ENCODE results near the gene LRPPRC.

The LRPPRC gene

GRCh38 chr2:43838560-43839267, 157.1 kb downstream of the LRPPRC start, which contains the start of the genes ABCG5 and ABCG8:
ABCG5 (minus strand) TSS chr2:43838839; CDS start chr2:43838679, 160 bp downstream.
ABCG8 (plus strand) TSS chr2:43838971; CDS start chr2:43839054, 83 bp downstream.
- Histone ChIP-seq H3F3A (ENCODE audit: insufficient read depth) (no peaks in the 10 kb centered on the region), H3K27ac (ENCODE audit: low read depth, low read length) (no peak within 1 kb of the TSS), H3K9me3 (ENCODE audit: insufficient read depth, low read length) (no peaks in the 10 kb centered on the region), H4K20me1 (ENCODE audit: low read depth, low read length) (no peaks in the 10 kb centered on the region), H3K9ac (ENCODE audit: low read length) (no peak within 1 kb of the TSS), H3K27me3 (ENCODE audit: low read length) (no peaks in the 10 kb centered on the region), H3K4me3 (ENCODE audit: insufficient read depth, low read length, poor library complexity, severe bottlenecking) (no peak within 1 kb of the TSS), H3K9me2 (replicated peaks; ENCODE audit: insufficient read depth, low read length) (no peaks in the 10 kb centered on the region), H3K36me3 (ENCODE audit: low read length) (no peaks in the 10 kb centered on the region), H3K4me2 (ENCODE audit: low read depth, low read length, poor library complexity, severe bottlenecking) (no peak within 1 kb of the TSS), H2AFZ (ENCODE audit: low read depth, low read length, severe bottlenecking) (no peak within 1 kb of the TSS), H3K79me2 (ENCODE audit: insufficient read depth, low read length) (no peaks in the 10 kb centered on the region)
- TF ChIP-seq EZH2phosphoT487 (conservative IDR thresholded peaks at IDR 0.05; ENCODE audit: low read length), result no peak
- TF ChIP-seq, protein P1, sequence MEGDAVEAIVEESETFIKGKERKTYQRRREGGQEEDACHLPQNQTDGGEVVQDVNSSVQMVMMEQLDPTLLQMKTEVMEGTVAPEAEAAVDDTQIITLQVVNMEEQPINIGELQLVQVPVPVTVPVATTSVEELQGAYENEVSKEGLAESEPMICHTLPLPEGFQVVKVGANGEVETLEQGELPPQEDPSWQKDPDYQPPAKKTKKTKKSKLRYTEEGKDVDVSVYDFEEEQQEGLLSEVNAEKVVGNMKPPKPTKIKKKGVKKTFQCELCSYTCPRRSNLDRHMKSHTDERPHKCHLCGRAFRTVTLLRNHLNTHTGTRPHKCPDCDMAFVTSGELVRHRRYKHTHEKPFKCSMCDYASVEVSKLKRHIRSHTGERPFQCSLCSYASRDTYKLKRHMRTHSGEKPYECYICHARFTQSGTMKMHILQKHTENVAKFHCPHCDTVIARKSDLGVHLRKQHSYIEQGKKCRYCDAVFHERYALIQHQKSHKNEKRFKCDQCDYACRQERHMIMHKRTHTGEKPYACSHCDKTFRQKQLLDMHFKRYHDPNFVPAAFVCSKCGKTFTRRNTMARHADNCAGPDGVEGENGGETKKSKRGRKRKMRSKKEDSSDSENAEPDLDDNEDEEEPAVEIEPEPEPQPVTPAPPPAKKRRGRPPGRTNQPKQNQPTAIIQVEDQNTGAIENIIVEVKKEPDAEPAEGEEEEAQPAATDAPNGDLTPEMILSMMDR (IDR thresholded peaks at IDR 0.05; ENCODE audit: insufficient read depth, low read length, poor library complexity, severe bottlenecking), result no peak

DNA sequence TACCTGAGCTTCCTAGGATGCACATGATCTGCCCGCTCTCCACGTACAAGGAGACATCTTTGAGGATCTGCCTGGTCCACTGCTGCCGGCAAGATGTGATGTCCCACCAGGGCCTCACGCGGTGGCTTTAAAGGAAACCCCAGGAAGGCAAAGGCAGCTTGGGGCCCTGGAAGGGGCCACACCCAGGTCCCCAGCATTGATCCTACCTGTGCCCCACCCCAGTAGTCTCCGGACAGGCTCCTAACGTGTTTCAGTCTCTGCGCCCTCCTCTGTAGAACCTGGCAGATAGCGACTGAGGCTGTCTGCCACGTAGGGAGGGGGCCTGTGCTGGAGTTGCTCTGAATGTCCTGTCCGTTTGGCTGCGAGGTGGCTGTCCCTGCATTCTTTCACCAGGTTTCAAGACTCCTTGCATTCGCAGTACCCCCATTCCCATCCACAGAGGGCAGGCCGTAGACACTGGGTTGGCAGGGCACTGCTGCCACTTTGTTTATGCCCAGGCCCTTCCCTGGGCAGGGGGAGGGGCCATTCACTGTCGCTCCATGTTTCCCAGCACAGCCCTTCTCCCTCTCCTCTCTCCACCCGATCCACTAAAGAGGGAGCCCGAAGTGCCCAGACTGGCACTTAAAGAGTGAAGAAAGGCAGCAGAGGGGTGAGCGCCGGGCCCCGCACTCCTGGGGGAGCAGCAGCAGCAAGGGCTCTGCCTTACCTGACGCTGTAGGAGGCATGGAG, 157.8 kb downstream of the LRPPRC start:
- H4K20me1 ChIP-seq (ENCODE audit: low read depth, low read length), result no peaks in the 10 kb centered on the region
- H3K4me2 ChIP-seq (ENCODE audit: low read depth, low read length, poor library complexity, severe bottlenecking), result no peak overlapping the region
- H3K36me3 ChIP-seq (ENCODE audit: low read length), result no peaks in the 10 kb centered on the region
- H3K9me2 ChIP-seq (replicated peaks; ENCODE audit: insufficient read depth, low read length), result no peaks in the 10 kb centered on the region
- H3K27ac ChIP-seq (ENCODE audit: low read depth, low read length), result no peak overlapping the region
- no peak overlapping the region for H3K4me3 ChIP-seq (ENCODE audit: insufficient read depth, low read length, poor library complexity, severe bottlenecking)
- H3K79me2 ChIP-seq (ENCODE audit: insufficient read depth, low read length), result no peaks in the 10 kb centered on the region
- no peak overlapping the region for H2AFZ ChIP-seq (ENCODE audit: low read depth, low read length, severe bottlenecking)
- H3K9ac ChIP-seq (ENCODE audit: low read length), result no peak overlapping the region
- no peaks in the 10 kb centered on the region for H3K9me3 ChIP-seq (ENCODE audit: insufficient read depth, low read length)
- H3F3A ChIP-seq (ENCODE audit: insufficient read depth), result no peaks in the 10 kb centered on the region
- H3K27me3 ChIP-seq (ENCODE audit: low read length), result no peaks in the 10 kb centered on the region
- TF ChIP-seq EZH2phosphoT487 (conservative IDR thresholded peaks at IDR 0.05; ENCODE audit: low read length), result no peak
- TF ChIP-seq, protein P1 (IDR thresholded peaks at IDR 0.05; ENCODE audit: insufficient read depth, low read length, poor library complexity, severe bottlenecking), result no peak

GRCh38 chr2:43837033-43837432, 158.8 kb downstream of the LRPPRC start:
- no peak overlapping the region for H3K27ac ChIP-seq (ENCODE audit: low read depth, low read length)
- no peaks in the 10 kb centered on the region for H3K9me2 ChIP-seq (replicated peaks; ENCODE audit: insufficient read depth, low read length)
- no peaks in the 10 kb centered on the region for H3K79me2 ChIP-seq (ENCODE audit: insufficient read depth, low read length)
- H2AFZ ChIP-seq (ENCODE audit: low read depth, low read length, severe bottlenecking), result no peak overlapping the region
- no peaks in the 10 kb centered on the region for H3K9me3 ChIP-seq (ENCODE audit: insufficient read depth, low read length)
- no peaks in the 10 kb centered on the region for H3K27me3 ChIP-seq (ENCODE audit: low read length)
- no peak overlapping the region for H3K9ac ChIP-seq (ENCODE audit: low read length)
- no peaks in the 10 kb centered on the region for H3F3A ChIP-seq (ENCODE audit: insufficient read depth)
- no peaks in the 10 kb centered on the region for H4K20me1 ChIP-seq (ENCODE audit: low read depth, low read length)
- H3K4me2 ChIP-seq (ENCODE audit: low read depth, low read length, poor library complexity, severe bottlenecking), result no peak overlapping the region
- H3K36me3 ChIP-seq (ENCODE audit: low read length), result no peaks in the 10 kb centered on the region
- TF ChIP-seq, protein P1 (IDR thresholded peaks at IDR 0.05; ENCODE audit: insufficient read depth, low read length, poor library complexity, severe bottlenecking), result no peak
- no peak for TF ChIP-seq EZH2phosphoT487 (conservative IDR thresholded peaks at IDR 0.05; ENCODE audit: low read length)
- H3K4me3 ChIP-seq (ENCODE audit: insufficient read depth, low read length, poor library complexity, severe bottlenecking), result no peak overlapping the region
